Psoas muscle (tissue), 8 donors: ENCODE measurements around the gene C6orf89. TPM values are rescaled to one million over a fixed set of nuclear protein-coding genes. Genes with fewer than 3 reads are reported as not detected.

Source experiments
- ATAC-seq, 4 donors: fragments of 200-7000 bp; cut with Tn5 transposase; one replicate each; pipeline ENCODE4 v1.9.1; 2020; ENCODE audit warnings: moderate library complexity in 3 of 4, mild to moderate bottlenecking in 2 of 4
- DNase-seq, 2 donors: peaks; one replicate each; pipeline ENCODE4 v3.0.0-alpha.2; 2020
- H3K27ac ChIP-seq: fragments of 200-600 bp; one replicate; pipeline ENCODE4 v1.8.0; 2022
- H3K27me3 ChIP-seq, 3 donors: fragments of 200-600 bp in 1 of 3; one replicate each; pipeline versions ENCODE4 v1.6.1 to v1.8.0; 2013 to 2022; ENCODE audit warnings: low read length in 2 of 3, mild to moderate bottlenecking in 2 of 3, moderate library complexity in 1 of 3; ENCODE audit not compliant: insufficient read depth in 3 of 3
- H3K36me3 ChIP-seq, 2 donors: fragments of 200-600 bp in 1 of 2; one replicate each; pipeline versions ENCODE4 v1.6.1 to v1.8.0; 2013 to 2022; ENCODE audit warnings: low read depth in 1 of 2, mild to moderate bottlenecking in 1 of 2, moderate library complexity in 1 of 2; ENCODE audit not compliant: insufficient read depth in 1 of 2
- H3K4me1 ChIP-seq: fragments of 200-600 bp; one replicate; pipeline ENCODE4 v1.8.0; 2022
- H3K4me3 ChIP-seq: fragments of 200-600 bp; one replicate; pipeline ENCODE4 v1.8.0; 2022; ENCODE audit warnings: mild to moderate bottlenecking
- H3K9me3 ChIP-seq: fragments of 200-600 bp; one replicate; pipeline ENCODE4 v1.8.0; 2022
- CTCF ChIP-seq: fragments of 200-600 bp; IDR thresholded peaks from one replicate; pipeline ENCODE4 v1.8.0; 2022; ENCODE audit warnings: antibody characterized with exemption
- WGBS, 3 donors: extraction: QIAGEN DNeasy Blood & Tissue Kit; methylation state at CpG; one replicate each; pipeline versions ENCODE4 v1.1.6 to v1.1.7; 2013; 5-methylcytosine and 5-hydroxymethylcytosine counted together
- intact Hi-C, 2 donors: fragments of 100-400 bp; cut with DNase I; formaldehyde crosslinking; loops; one replicate each; pipeline versions ENCODE4 v1.11.0 to v1.14.2; 2022
- polyA plus RNA-seq, 3 donors: library from polyadenylated mRNA; stranded (reverse); fragments of 200-250 nt; gene quantifications; one replicate each; pipeline ENCODE4 v1.2.3, GENCODE V29; 2013
- total RNA-seq, 4 donors: library from RNA; stranded (reverse); fragmentation: NEBNext Ultra II Directional in 2 of 4; extraction: Animal tissue kit (Norgen Biotek cat#: 25700) in 2 of 4; gene quantifications; one replicate each; pipeline versions ENCODE4 v1.2.1 to v1.2.4, GENCODE V29; 2021 to 2023
- donor health status: healthy with polysubstance abuse.
- donor health status: DM: no; HTN: no; CAD: no; lungs with moderate emphysema.
- donor health status: Bipolar disorder and iron deficiency.
- donor health status: healthy.
- donor health status: DM: yes; HTN: yes; CAD: no.
- donor health status: DM: no; HTN: no; CAD: no.
- donor health status: DM: no; HTN: no; CAD: no.
- donor health status: DM: yes; HTN: yes; CAD: no.

The C6orf89 gene
- total and polyA plus RNA-seq, 7 donors, result 23.2 to 56.3 (median 49.6) TPM

DNA sequence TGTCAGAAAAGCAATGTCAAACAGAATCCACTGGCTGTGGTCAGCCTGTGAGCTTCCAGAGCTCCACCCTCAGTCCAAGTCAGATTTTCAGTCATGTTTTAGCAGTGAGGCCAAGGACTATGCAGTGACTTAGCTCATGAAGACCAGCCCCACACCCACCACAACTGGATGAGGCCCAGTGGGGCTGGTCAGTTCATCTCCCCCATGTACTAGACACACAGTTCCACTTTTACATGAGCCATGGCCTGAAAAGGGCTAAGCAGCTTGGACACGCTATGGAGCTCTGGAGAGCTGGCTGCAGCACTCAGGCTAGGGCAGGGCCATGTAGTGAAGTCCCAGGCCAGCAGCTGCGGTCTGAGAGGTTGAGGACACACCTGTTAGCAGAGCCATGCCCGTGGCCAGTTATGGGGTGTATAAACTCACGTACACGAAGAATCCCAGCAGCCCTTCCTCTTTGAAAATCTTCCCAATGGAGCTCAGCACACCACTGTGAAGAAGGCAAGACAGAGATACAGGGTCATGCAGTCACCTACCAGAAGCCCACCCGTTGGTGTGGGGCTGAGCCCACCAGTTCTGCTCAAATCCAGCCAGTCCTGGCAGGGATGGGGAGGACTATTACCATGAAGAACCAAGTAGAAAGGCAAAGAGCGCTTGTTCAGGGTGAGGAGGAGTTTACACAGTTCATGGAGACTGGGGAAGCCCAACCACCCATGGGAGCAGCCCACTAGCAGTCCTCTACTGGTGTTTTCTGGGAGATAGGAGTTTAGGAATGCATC lies 89.7 kb downstream of the C6orf89 start:
- Histone ChIP-seq H3K27me3 (no peaks in the 10 kb centered on the region), H3K4me3 (no peak overlapping the region), H3K9me3 (no peaks in the 10 kb centered on the region), H3K4me1 (peaks cover 15% of the 10 kb centered on the region), H3K27ac (no peak overlapping the region), H3K36me3 (peaks cover 16 to 82% of the 10 kb centered on the region in 2 donors)
- ATAC-seq (no peak), DNase-seq (no peak)
- intact Hi-C loops, result loop anchor here in 1 of 2 donors (5.0 kb wide), 2 partner anchors 48 to 88 kb away; partner anchors contain the start of gene C6orf89
- no peak for TF ChIP-seq CTCF
- 74 to 87% (median 79%) methylated on average over 7 of the region's 7 CpGs for WGBS, 3 donors

DNA sequence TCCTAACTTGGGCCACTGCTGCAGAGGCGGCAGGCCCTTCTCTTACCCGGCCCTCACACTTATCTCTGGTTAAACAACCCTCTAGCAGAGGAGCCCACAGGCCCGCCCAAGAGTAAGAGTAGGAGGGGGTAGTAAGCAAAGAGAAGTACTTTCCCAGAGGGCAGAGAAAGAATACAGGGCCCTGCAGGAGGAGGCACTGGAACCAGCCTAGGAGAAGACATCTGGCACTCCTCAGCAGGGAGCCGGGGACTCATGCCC lies 90.2 kb downstream of the C6orf89 start:
- H3K36me3 ChIP-seq, result peaks cover 15 to 76% of the 10 kb centered on the region in 2 donors
- H3K4me3 ChIP-seq, result no peak overlapping the region
- WGBS, 3 donors, result 88 to 96% (median 92%) methylated on average over 4 of the region's 4 CpGs
- no peak overlapping the region for H3K27ac ChIP-seq
- intact Hi-C loops, result loop anchor here in 1 of 2 donors (5.0 kb wide), 2 partner anchors 49 to 89 kb away; partner anchors contain the start of gene C6orf89
- peaks cover 20% of the 10 kb centered on the region for H3K4me1 ChIP-seq
- no peak for DNase-seq
- ATAC-seq, result no peak
- no peaks in the 10 kb centered on the region for H3K27me3 ChIP-seq
- H3K9me3 ChIP-seq, result no peaks in the 10 kb centered on the region
- no peak for TF ChIP-seq CTCF

- H3K27me3 ChIP-seq, result no peaks in the 10 kb centered on the region
- TF ChIP-seq CTCF, result no peak
- H3K4me3 ChIP-seq, result no peak overlapping the region
- no peaks in the 10 kb centered on the region for H3K9me3 ChIP-seq
- peaks cover 26% of the 10 kb centered on the region for H3K4me1 ChIP-seq
- peaks cover 12 to 71% of the 10 kb centered on the region in 2 donors for H3K36me3 ChIP-seq
- intact Hi-C loops, result loop anchor here in 1 of 2 donors (5.0 kb wide), 2 partner anchors 49 to 89 kb away; partner anchors contain the start of gene C6orf89
- WGBS, 3 donors, result 91 to 94% (median 93%) methylated on average over 7 of the region's 7 CpGs
- DNase-seq, result no peak
- H3K27ac ChIP-seq, result no peak overlapping the region
- ATAC-seq, result no peak
Observed at GRCh38 chr6:36976509-36976908, 90.8 kb downstream of the C6orf89 start.

DNA sequence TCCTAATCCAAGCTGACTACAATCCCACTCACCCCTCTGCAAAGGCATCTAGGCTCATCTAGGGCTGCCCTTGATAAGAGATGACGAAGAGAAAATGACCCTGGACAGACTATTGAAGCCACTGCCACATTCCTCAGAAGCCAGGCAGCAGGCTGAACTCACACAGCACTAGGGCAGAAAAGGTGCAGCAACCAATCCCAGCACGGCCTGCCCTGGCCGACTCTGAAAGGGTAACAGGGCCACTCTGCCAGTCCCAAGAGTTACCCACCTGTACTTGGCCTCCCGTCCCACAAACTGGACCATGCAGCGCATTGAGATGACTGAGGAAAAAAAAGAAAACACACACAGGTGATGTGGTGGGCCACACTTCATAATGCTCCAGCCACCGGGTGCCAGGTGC lies 91.2 kb downstream of the C6orf89 start:
- Histone ChIP-seq H3K9me3 (no peaks in the 10 kb centered on the region), H3K27me3 (no peaks in the 10 kb centered on the region), H3K4me1 (peaks cover 28% of the 10 kb centered on the region), H3K27ac (no peak overlapping the region), H3K4me3 (no peak overlapping the region), H3K36me3 (peaks cover 12 to 67% of the 10 kb centered on the region in 2 donors)
- DNase-seq (no peak), ATAC-seq (no peak)
- TF ChIP-seq CTCF, result no peak
- intact Hi-C loops, result loop anchor here in 1 of 2 donors (5.0 kb wide), 2 partner anchors 50 to 90 kb away; partner anchors contain the start of gene C6orf89
- WGBS, 3 donors, result 92 to 96% (median 95%) methylated on average over 6 of the region's 6 CpGs
